Epidermal melanocyte (primary cell): ENCODE data around the gene FYN.

ENCODE experiments used
- DNase-seq: peaks from one replicate; pipeline ENCODE4 v3.0.0; 2011; ENCODE audit warnings: low spot score; ENCODE audit not compliant: insufficient read length

The FYN gene

DNA sequence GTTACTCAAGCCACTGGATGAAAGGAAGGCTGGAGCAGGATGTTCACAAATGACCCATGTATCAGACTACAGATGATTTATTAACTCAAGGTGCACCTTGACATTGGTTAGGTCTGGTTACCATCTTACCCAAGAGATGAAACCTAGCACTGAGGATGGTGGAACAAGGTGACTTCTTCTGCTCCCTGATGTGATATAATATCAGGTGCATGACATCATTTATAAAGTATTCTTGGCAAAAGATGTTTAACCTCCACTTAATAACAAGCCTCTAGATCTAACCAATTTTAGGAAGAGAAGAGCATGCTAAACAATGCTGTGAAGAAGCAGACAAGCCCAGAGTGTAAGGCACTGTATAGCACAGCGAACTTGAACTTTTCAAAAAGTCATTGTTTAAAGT, 100.9 kb downstream of the FYN start:
- no peak for DNase-seq

DNA sequence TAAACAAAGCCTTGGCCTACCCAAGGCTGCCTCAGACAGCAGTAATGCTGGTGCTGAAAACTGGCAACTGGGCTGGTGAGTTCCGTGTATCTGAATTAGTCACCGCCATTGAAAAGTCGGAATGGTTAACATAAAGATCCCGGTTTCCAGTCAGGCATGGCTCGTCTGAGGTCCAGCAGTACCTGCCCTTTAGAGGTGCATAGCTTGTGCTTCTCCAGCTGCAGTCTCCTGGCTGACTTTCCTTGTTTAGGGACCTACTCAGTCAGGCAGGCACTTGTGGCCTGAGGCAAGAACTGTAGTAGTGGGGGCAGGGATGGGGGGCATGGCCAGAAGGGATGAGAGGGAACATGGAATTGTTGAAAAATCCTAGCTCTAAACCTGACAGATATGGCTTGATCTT, 101.6 kb downstream of the FYN start:
- DNase-seq = no peak

DNA sequence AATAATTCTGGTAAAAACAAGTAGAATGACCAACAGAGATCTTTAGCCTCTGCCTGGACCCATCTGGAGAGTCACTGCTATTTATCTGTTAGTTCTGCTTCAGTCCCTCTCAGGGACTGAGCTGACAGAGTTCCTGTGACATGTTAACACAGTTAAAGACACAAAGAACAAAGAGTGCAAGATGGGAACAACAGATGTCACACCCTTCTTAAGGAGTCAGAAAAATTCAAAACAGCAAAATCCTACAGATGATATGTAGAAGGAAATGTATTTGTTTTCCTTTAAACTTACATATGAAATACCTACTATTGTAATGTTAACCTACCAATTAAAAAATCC, 102.2 kb downstream of the FYN start:
- no peak for DNase-seq

DNA sequence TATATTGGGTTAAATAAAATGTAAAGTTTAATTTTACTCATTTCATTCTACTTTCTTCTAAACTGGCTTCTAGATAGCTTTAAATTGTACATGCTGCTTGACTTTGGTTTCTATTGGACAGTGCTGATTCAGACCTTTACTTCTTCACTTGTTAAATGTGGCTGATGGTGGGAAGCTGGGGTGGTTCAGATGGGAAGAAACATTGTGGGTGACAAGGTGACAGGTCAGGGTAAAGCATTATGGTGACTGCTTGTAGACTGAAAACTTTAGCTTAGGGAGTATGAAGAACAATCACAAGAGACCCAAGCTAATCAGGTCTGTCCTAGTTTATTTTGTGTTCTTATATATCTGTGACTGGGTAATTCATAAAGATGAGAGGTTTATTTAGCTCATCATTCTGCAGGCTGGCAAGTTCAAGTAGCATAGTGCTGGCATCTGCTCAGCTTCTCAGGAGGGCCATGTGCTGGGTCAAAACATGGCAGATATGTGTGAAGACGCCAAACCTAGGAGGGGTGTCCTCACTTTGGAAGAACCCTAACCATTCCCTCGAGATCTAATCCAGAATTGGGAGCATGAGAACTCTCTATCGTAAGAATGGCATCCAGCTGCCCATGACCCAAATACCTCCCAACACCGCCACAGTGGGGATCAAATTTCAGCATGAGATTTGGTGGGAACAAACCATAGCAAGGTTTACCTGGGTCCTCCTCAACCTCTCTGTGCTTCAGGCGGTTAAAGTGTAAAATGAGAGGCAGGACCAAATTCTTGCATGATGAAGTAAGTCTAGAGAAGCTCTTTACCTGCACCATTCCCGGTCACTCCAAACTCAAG, 102.8 kb downstream of the FYN start:
- DNase-seq = no peak

DNA sequence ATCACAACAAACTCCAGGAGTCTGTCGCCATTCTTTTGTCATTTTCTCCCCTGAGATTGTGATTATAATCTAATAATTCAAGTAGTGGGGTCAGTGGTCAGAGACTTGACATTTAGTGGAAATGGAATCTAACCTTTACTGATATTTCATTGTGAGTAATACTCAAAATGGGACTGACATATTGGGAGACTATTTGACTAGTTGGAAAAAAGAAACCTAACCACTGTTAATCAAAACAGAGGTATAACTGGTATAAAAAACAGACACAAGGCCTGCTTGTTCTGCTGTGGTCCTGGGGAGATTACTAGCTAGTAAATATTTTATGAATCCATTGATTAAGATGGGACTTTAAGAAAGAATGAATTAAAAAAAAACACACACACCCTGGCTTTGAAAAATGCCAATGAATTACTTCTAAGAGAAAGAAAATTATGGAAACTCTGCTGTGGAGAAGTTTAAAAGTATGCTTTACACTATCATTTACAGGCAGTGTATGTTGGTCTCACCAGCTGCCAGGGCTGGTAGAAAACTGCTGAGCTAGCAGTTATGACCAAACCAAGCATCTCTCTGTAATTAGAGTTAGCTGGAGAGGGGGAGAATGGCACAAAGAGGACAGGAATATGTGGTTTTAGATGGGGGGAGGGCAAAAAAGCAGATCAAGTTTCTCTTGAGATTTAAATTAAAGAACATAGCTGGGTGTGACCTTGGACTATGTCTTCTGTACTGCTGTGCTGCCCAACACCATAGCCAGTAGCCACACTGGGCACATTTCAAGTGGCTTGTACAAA, 103.7 kb downstream of the FYN start:
- no peak for DNase-seq

DNA sequence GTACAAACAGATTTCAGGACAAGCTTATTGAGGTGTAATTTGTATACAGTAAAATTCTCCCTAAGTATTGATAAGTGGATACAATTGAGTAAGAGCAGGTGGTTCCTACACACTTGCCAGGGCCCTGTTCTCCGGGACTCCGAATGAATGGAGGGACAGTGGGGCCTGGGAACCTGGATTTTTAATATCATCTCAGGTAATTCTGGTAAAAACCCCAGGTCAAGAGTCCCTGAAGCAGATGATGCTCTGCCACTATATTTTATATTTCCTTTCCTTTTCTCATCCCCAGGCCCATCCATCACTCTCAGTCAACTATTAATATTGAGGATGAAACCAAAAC, 104.9 kb downstream of the FYN start:
- no peak for DNase-seq

DNA sequence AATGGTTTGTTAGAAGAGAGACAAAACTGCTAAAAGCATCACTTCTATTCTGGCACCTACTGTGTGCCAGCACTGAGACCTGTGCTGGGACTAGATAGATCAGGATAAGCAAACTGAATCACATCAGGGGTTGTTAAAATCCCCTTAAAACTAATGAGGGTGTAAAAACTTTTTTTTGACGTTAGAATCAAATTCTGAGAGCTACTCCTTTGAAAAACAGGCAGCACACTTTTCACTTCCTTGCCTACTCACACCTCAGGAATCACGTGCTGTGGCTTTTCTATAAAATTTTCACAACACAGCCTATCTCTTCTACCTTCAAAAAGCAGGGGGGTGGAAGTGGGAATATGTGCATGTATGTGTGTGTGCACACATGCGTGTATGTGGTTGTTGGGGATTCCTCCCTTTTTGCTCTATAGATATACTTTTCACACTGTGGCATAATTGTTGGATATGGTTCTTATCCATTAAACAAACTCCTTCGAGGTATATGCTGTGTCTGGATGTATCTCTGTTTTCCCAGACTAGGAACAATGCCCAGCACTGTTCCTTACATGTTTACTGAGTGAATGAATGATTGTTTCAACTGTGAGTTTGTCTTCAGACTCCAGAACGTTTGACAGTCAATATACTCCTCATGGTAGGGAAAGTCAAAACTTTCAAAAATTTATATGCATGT, 105.4 kb downstream of the FYN start:
- DNase-seq = peak; percentile 52

DNA sequence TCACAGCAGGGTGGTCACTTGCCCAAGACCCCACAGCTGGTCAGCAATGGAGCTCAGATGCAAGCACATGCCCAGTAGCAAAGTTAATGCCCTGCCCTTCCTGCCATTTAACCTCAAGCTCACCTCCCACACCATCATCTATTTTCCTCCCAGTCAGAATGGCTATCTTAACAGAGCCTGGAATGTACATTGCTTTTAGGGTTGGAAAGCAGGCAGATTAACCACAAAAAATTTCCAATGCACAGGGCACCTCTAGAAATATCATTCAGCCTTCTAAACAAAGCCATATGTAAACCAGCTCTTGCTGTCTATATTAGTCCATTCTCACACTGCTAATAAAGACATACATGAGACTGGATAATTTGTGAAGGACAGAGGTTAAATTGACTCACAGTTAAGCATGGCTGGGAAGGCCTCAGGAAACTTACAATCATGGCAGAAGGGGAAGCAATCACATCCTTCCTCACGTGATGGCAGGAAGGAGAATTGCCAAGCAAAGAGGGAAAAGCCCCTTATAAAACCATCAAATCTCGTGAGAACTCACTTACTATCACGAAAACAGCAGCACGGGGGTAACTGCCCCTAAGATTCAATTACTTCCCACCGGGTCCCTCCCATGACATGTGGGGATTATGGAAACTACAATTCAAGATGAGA, 106.9 kb downstream of the FYN start:
- no peak for DNase-seq

DNA sequence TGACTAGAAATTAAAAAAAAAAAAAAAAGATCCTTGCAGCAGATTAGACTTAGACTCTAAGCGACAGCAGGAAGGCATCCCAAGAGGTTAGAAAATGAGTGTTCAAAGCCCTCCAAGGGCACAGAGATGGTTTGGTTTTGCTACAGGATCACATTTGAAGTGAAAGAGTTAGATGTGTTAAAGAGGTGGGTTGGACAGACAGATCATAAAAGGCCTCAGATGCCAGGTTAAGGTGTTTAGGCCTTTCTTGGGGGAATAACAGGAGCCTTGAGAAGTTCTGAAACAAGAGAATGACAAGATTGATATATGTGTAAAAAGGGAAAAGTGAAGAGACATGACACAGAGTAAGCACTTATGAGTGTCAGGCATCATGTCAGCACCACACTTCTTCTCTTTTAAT, 107.5 kb downstream of the FYN start:
- no peak for DNase-seq

DNA sequence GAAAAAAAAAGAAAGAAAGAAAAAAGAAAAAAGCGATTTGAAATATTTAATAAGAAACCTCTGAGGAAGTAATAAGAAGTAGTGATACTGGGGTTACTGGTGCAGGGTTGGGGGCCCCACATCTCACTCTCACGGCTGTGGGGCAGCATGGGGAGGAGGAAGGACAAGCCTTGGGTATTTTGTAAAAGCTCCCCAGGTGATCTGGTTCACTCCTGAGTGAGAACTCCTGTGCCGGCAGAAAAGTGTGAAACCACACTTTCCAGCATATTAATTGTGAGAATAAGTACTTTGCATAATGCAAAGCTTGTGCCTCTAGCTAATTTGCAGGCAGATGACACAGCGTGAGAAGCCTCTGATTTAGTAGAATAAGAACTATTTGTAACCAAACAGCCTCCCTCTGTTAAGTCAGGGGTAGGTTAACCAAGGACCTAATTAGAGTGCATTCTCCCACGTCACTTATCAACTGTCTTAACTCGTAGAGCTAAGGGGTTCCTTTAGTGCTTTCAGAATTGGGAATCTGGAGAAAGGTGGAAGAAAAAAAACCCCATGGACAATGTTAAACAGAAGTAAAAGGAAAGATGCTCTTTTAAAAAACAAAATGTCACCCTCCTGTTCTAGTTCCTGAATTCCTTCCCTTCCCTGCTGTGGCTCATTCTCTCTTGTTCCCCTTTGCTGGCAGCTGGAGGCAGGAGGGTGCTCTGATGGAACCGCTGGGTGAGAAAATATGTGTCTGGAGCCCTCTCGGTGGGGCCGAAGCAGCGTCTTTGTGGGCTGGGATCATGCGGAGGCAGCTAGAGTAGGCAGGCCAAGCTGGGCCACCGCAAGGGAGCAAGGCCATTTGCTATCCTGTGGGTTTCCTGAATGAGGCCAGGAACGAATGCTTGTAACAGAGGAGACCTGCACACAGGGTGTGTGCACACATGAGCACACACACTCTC, 108.7 kb downstream of the FYN start:
- DNase-seq = no peak

DNA sequence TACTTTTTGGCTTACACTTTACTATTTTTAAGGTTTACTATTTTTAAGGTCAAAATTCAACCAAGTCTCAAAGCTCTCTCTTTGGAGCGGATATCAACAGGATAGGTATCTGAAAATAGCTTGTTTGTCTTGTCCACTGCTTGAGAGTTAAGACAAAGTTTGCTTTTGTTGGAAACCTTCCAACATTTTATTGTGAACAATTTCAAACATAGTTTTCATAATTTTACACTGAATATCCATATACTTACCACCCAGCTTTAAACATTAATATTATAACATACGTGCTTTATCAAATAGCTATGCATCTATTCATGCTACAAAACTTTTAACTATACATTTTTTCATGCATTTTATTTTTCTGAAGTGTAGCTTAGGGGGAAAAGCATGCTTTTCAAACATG, 109.9 kb downstream of the FYN start:
- DNase-seq = no peak

DNA sequence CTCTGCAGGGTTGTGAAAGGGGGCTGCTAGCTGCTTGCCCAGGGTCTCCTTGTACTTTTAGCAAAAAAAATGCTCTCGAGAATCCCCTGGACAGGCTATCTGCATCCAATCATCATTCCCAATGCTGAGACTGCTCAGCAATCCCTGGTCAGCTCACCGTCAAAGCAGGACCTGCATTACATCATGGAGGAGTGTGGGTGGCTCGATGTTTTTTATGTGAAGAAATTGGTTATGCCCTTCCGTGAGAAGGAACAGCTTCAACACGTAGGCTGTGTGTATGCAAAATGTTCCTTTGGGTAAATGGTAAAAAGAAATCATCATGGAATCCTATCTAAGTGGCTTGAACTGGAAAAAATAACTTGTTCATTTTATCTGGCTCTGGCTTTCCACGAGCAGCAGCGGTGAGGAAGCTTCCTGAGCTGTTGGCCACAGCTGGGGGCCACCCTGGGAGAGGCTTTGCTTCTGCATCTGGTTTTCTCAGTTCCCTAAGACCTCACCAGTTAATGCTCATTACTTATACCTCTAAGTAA, 111.4 kb downstream of the FYN start:
- DNase-seq = no peak

DNA sequence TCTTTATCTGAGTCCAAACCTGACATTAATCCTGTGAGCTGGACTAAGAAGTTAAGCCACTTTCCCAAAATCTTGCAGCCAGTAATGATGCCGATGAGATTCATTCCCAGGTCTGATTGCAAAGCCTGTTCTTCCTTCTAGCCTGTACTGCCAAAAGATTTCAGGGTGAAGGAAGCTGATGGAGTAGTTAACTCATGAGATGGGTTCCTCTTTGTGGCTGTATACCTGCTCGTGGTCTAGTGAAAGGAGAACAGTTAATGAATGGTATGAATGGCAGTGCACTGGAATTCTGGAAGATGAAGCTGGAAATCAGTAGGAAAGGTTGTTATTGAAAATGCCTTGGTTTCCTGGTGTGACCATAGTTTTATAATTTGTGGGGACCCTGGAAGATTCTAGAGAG, 112.0 kb downstream of the FYN start:
- DNase-seq = no peak

DNA sequence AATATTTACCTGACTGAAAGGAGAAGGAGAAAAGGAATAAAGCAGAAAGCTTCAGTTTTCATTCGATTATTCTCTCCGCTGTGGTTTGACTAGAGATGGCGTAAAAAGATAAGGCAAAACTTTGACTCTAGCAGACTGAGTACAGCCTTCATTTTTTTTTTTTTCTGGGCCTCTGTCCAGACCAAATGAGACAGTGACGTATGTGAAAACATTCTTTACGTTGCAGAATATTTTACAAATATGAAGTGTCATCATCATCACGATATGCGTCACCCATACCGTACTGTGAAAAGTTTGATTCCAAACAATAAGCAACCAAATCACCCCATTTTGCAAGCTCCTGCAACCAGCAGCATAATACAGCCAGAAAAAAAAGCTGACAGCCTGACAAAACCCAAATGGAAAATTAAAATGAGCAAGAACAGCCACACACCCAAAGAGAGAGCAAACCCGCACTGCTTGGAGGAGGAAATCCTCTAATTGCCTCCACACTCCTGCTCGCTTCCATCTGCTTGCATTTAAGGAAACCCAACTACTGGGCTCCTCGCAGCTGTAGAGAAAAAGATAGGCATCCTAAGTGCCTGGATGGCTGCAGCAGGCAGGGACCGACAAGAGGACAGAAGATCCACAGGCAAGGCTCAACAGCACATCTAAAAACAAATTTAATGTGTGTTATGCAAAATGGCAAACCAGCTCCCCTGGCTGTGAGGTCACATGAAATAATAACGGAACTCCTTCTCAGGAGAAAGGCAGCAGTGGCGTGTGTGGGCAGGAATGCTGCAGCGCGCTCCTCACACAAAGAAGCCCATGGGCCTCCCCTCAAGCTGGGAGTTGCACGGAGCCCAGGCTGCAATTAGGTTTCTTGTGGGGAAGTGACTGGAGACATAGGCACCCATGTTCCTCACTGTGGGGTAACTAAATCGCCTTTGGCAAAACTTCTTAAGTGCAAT, 113.1 kb downstream of the FYN start:
- no peak for DNase-seq

DNA sequence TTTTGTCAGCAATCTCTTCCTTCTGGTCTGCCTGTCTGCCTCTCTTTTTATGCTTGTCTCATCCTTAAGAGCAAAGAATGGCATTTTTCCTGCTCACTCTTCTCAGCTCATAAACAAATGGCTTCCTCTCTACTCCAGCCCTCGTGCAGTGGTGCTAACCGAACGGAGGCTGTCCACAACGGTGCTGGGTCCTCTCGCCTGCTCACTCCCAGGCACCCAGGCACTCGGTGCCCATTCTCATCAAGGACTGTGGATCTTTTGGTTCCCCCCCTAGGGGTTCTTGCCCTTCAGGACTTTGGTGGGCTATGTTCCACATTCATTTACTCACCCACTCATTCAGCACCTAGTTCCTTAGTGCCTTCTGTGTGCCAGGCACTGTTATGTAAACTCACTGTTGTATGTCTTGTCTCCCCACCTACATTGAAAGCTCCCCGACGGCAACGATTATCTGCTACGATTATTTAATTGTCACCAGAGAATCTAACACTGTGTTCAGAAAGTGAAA, 113.9 kb downstream of the FYN start:
- DNase-seq = no peak

DNA sequence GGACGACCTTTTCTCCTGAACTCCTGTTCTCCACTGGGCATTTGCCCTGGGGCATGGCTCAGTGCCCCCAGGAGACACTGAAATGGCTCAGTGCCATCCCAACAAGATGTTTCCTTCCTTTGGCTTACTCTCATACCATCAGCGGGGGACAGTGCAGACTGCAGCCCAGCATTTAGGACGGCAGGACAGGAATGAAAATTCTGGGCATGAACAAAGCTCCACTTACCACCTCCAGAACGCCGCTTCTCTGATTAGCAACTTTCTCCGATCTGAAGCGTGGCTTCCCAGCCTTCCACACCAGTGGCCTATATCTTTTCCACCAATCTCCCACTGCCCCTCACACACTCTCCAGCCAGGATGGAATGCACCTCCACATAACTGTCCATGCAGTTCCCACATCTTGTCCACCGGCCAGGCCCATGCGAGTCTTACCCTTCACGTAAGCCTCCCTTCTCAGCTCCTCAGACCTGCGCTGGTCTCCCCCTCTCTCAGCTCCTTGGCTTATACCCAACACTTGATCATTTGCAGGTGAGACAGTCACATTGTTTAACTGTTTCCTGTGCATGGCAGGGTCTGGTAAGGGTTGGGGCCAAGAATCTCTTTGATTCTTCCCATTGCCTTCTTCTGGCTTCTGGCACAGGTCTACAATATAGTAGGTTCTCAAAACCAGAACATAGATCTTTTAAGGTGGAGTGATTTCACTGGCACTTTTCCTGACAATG, 114.5 kb downstream of the FYN start:
- DNase-seq = no peak

DNA sequence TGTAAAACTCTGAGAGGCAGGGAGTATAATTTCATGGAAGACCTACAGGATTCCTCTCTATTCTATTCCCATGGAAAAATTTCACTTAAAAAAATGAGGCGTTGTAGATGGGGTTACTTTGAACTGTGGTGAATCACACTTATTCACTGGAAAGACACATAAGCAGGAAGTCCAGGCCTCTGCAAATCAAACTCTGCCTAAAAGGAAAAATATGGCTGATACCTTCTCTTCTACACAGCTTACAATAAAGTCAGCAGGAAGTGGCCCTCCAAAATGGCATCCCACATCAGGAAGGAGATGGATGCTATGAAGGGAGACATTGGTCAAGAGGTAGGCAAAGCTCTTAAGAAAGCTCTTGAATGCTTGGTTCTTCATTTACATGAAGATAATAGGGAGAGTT, 115.9 kb downstream of the FYN start:
- no peak for DNase-seq

DNA sequence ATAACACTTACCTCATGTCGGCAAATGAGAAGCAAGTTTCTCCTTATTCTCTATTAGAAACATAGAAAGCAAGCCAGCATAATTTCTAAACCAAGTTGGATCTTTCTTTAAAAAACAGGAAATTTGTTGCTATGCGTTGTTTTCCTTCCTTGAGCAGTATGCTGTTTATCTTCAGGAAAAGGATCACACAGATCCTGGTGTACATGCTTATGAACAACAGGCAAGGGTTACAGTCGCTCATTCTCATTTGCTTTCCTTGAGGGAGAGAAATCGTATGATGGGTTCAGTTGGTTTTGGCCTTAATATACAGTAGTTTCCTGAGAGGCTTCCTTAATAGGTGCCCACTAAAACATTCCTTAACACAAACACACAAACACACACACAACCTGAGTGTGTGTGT, 118.8 kb downstream of the FYN start:
- no peak for DNase-seq

DNA sequence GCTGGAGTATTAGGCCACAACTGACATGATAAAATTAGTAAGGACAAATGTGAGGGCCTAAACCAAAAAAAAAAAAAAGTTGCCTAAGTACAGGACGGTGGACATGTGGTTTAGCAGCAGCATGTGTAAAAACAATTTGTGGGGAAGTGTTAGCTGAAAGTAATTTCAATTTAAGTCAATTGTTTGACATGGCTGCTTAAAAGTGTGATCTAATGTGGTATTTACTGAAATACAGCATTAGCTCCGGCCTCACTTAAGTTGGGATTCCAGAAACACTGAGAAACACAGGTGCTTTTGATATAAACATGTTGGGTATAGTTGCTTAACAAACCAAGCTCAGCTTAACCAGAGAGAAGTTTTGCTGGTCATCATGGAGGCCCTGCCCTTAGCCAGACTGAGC, 119.7 kb downstream of the FYN start:
- no peak for DNase-seq
